Duodenal mucosa (tissue), 2 donors: Measurements from ENCODE around the gene EXOC6B.
"Not testable (repeated sequence)": the region's sequence is repeated elsewhere in the genome, so short reads cannot be mapped to it uniquely, and the experiment has no call there.

Experiments
- H3K27ac ChIP-seq: one replicate; pipeline ENCODE4 v1.7.0; 2013; ENCODE audit warnings: low read depth, low read length
- H3K27me3 ChIP-seq, 2 donors: one replicate each; pipeline ENCODE4 v1.7.0; 2013; ENCODE audit warnings: low read length in 2 of 2, control low read depth in 1 of 2; ENCODE audit not compliant: insufficient read depth in 2 of 2, control insufficient read depth in 1 of 2
- H3K36me3 ChIP-seq, 2 donors: one replicate each; pipeline ENCODE4 v1.7.0; 2013; ENCODE audit warnings: low read length in 2 of 2, control low read depth in 1 of 2; ENCODE audit not compliant: insufficient read depth in 2 of 2, control insufficient read depth in 1 of 2
- H3K4me1 ChIP-seq, 2 donors: one replicate each; pipeline ENCODE4 v1.7.0; 2013; ENCODE audit warnings: low read length in 2 of 2, control low read depth in 1 of 2; ENCODE audit not compliant: insufficient read depth in 2 of 2, control insufficient read depth in 1 of 2
- H3K4me3 ChIP-seq, 2 donors: one replicate each; pipeline ENCODE4 v1.7.0; 2013; ENCODE audit warnings: low read length in 2 of 2, low read depth in 1 of 2
- H3K9ac ChIP-seq, 2 donors: one replicate each; pipeline ENCODE4 v1.7.0; 2013; ENCODE audit warnings: low read length in 2 of 2, low read depth in 1 of 2
- H3K9me3 ChIP-seq, 2 donors: one replicate each; pipeline ENCODE4 v1.7.0; 2013; ENCODE audit warnings: low read length in 2 of 2, control low read depth in 1 of 2; ENCODE audit not compliant: control insufficient read depth in 1 of 2

EXOC6B gene

DNA sequence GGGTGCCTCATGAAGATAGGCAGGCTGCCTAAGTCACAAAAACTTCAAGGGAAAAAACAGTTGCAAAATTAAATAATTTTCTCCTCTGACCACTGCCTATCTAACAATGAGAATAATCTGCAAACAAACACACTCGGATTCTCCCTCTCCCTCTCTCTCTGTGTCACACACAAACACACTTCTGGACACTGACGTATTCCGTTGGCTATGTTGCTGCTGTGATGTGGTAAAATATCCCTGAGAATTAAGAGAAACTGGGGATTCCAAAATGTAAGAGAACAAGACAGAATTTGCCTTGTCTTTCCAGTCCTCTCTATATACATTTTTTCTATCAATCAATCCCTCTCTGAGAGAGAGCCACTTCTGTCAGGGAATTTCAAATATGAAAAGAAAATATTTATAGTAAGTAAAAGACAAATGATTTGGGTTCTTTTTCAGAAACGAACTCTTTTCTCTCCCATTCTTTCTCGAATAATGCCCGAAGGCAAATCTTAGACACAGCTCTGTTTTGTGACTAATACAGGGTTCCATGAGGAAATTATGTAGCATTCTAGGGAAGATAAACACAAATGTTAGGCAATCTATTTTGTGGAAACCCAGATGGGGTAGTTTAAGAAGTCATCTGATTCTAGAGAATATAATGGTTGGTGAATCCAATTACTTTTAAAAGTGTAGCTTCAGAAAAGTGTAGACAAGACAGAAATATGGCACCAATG is 367.9 kb downstream of the EXOC6B start:
- Histone ChIP-seq H3K27ac (no peak overlapping the region), H3K27me3 (no peaks in the 10 kb centered on the region), H3K9me3 (peaks cover under 1 to 3% of the 10 kb centered on the region in 2 donors), H3K9ac (no peak overlapping the region), H3K4me3 (no peak overlapping the region), H3K36me3 (no peaks in the 10 kb centered on the region), H3K4me1 (no peaks in the 10 kb centered on the region)

DNA sequence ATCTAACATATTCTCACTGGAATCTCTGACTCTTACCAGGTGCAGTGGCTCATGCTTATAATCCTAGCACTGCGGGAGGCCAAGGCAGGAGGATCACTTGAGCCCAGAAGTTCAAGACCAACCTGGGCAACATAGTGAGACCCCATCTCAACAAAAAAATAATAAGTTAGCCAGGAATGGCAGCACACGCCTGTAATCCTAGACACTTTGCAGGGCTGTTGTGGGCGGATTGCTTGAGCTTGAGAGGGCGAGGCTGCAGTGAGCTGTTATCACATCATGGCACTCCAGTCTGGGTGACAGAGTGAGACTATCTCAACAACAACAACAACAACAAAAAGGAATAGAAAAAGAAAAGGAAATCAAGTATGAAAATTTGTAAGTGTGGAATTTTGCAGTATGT is 371.6 kb downstream of the EXOC6B start:
- H3K27ac ChIP-seq: no peak overlapping the region
- no peak overlapping the region for H3K4me3 ChIP-seq
- no peaks in the 10 kb centered on the region for H3K4me1 ChIP-seq
- H3K9ac ChIP-seq: no peak overlapping the region
- no peaks in the 10 kb centered on the region for H3K9me3 ChIP-seq
- H3K27me3 ChIP-seq: no peaks in the 10 kb centered on the region
- H3K36me3 ChIP-seq: no peaks in the 10 kb centered on the region

GRCh38 chr2:72442270-72442669 is 383.6 kb downstream of the EXOC6B start:
- H3K27ac ChIP-seq: no peak overlapping the region
- no peaks in the 10 kb centered on the region for H3K36me3 ChIP-seq
- no peaks in the 10 kb centered on the region for H3K27me3 ChIP-seq
- H3K4me3 ChIP-seq: no peak overlapping the region
- no peaks in the 10 kb centered on the region for H3K4me1 ChIP-seq
- H3K9ac ChIP-seq: no peak overlapping the region
- no peaks in the 10 kb centered on the region for H3K9me3 ChIP-seq

GRCh38 chr2:72439892-72440291 is 385.9 kb downstream of the EXOC6B start:
- Histone ChIP-seq H3K27me3 (no peaks in the 10 kb centered on the region), H3K4me3 (no peak overlapping the region), H3K36me3 (no peaks in the 10 kb centered on the region), H3K4me1 (no peaks in the 10 kb centered on the region), H3K9me3 (no peaks in the 10 kb centered on the region), H3K27ac (no peak overlapping the region), H3K9ac (no peak overlapping the region)

GRCh38 chr2:72438364-72438763 is 387.5 kb downstream of the EXOC6B start:
- Histone ChIP-seq H3K27me3 (no peaks in the 10 kb centered on the region), H3K27ac (no peak overlapping the region), H3K4me3 (no peak overlapping the region), H3K36me3 (no peaks in the 10 kb centered on the region), H3K9ac (no peak overlapping the region), H3K9me3 (no peaks in the 10 kb centered on the region), H3K4me1 (no peaks in the 10 kb centered on the region)

DNA sequence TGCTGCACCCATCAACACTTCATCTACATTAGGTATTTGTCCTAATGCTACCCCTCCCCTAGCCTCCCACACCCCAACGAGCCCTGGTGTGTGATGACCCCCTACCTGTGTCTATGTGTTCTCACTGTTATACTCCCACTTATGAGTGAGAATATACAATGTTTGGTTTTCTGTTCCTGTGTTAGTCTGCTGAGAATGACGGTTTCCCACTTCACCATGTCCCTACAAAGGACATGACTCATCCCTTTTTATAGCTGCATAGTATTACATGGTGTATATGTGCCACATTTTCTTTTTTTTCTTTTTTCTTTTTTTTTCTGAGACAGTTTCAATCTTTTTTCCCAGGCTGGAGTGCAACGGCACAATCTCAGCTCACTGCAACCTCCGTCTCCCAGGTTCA is 394.1 kb downstream of the EXOC6B start:
- Histone ChIP-seq H3K9ac (no peak overlapping the region), H3K9me3 (no peaks in the 10 kb centered on the region), H3K27ac (no peak overlapping the region), H3K27me3 (no peaks in the 10 kb centered on the region), H3K4me1 (no peaks in the 10 kb centered on the region), H3K4me3 (no peak overlapping the region), H3K36me3 (no peaks in the 10 kb centered on the region)

GRCh38 chr2:72427022-72427861 is 398.6 kb downstream of the EXOC6B start:
- Histone ChIP-seq H3K27ac (no peak overlapping the region), H3K36me3 (no peaks in the 10 kb centered on the region), H3K9ac (no peak overlapping the region), H3K9me3 (no peaks in the 10 kb centered on the region), H3K4me3 (no peak overlapping the region), H3K27me3 (no peaks in the 10 kb centered on the region), H3K4me1 (no peaks in the 10 kb centered on the region)

- no peaks in the 10 kb centered on the region for H3K27me3 ChIP-seq
- no peaks in the 10 kb centered on the region for H3K9me3 ChIP-seq
- no peaks in the 10 kb centered on the region for H3K4me1 ChIP-seq
- no peak overlapping the region for H3K27ac ChIP-seq
- no peak overlapping the region for H3K9ac ChIP-seq
- H3K4me3 ChIP-seq: no peak overlapping the region
- H3K36me3 ChIP-seq: no peaks in the 10 kb centered on the region
Observed at GRCh38 chr2:72425996-72426395, 399.8 kb downstream of the EXOC6B start.

GRCh38 chr2:72423756-72424155 is 402.1 kb downstream of the EXOC6B start:
- H3K9me3 ChIP-seq: peaks cover 0 to 2% of the 10 kb centered on the region in 2 donors
- H3K9ac ChIP-seq: no peak overlapping the region
- no peak overlapping the region for H3K27ac ChIP-seq
- H3K36me3 ChIP-seq: no peaks in the 10 kb centered on the region
- no peaks in the 10 kb centered on the region for H3K4me1 ChIP-seq
- H3K27me3 ChIP-seq: no peaks in the 10 kb centered on the region
- no peak overlapping the region for H3K4me3 ChIP-seq

- H3K36me3 ChIP-seq, H3K4me1 ChIP-seq, H3K27ac ChIP-seq, H3K4me3 ChIP-seq, H3K9ac ChIP-seq, H3K27me3 ChIP-seq, H3K9me3 ChIP-seq: not testable (repeated sequence)
Observed at GRCh38 chr2:72421771-72422379, 404.0 kb downstream of the EXOC6B start.
